ENCODE results near the gene MRC2.

Gene MRC2

GRCh38 chr17:62631936-62632924, 4.8 kb downstream of the MRC2 start:
- DNase-seq (ENCODE audit: low read depth in 2 of 2) = no peak

GRCh38 chr17:62637809-62638208, 10.3 kb downstream of the MRC2 start:
- DNase-seq (ENCODE audit: low read depth in 2 of 2) = no peak

- DNase-seq (ENCODE audit: low read depth in 2 of 2) = no peak
Measured at GRCh38 chr17:62641153-62641552, 13.7 kb downstream of the MRC2 start.

GRCh38 chr17:62641951-62642350, 14.5 kb downstream of the MRC2 start:
- no peak for DNase-seq (ENCODE audit: low read depth in 2 of 2)

GRCh38 chr17:62643496-62643895, 16.0 kb downstream of the MRC2 start:
- DNase-seq (ENCODE audit: low read depth in 2 of 2) = no peak

- no peak for DNase-seq (ENCODE audit: low read depth in 2 of 2)
Measured at GRCh38 chr17:62644487-62645173, 17.2 kb downstream of the MRC2 start.

GRCh38 chr17:62648251-62648955, 20.9 kb downstream of the MRC2 start:
- no peak for DNase-seq (ENCODE audit: low read depth in 2 of 2)

- DNase-seq (ENCODE audit: low read depth in 2 of 2) = no peak
Measured at GRCh38 chr17:62648956-62649294, 21.5 kb downstream of the MRC2 start.

- DNase-seq (ENCODE audit: low read depth in 2 of 2) = no peak
Measured at GRCh38 chr17:62649570-62649969, 22.1 kb downstream of the MRC2 start.

GRCh38 chr17:62650587-62650986, 23.1 kb downstream of the MRC2 start:
- no peak for DNase-seq (ENCODE audit: low read depth in 2 of 2)

- peak; percentile 16 to 27 for DNase-seq (ENCODE audit: low read depth in 2 of 2)
Measured at GRCh38 chr17:62652251-62653001, 25.0 kb downstream of the MRC2 start.

- DNase-seq (ENCODE audit: low read depth in 2 of 2) = peak; percentile 90 to 91
Measured at GRCh38 chr17:62653002-62653825, 25.7 kb downstream of the MRC2 start.

- DNase-seq (ENCODE audit: low read depth in 2 of 2) = peak in 1 of 2 donors; percentile 17
Measured at GRCh38 chr17:62653826-62654761, 26.6 kb downstream of the MRC2 start.

- DNase-seq (ENCODE audit: low read depth in 2 of 2) = no peak
Measured at GRCh38 chr17:62655656-62656055, 28.2 kb downstream of the MRC2 start.

GRCh38 chr17:62656446-62656845, 29.0 kb downstream of the MRC2 start:
- DNase-seq (ENCODE audit: low read depth in 2 of 2) = no peak

- no peak for DNase-seq (ENCODE audit: low read depth in 2 of 2)
Measured at GRCh38 chr17:62657145-62657665, 29.7 kb downstream of the MRC2 start.

GRCh38 chr17:62657690-62658089, 30.2 kb downstream of the MRC2 start:
- DNase-seq (ENCODE audit: low read depth in 2 of 2) = no peak

- DNase-seq (ENCODE audit: low read depth in 2 of 2) = no peak
Measured at GRCh38 chr17:62658136-62658920, 30.9 kb downstream of the MRC2 start.

Data from stimulated activated CD8-positive, alpha-beta memory T cell treated with anti-CD3 and anti-CD28 coated beads, Interleukin-15, amount 100 ng/mL, for 48 hours (primary cell).